GM12878 (cell line): ENCODE results near the gene COL27A1. TPM values are rescaled to one million over a fixed set of nuclear protein-coding genes. Genes with fewer than 3 reads are reported as not detected.

ENCODE experiments used
- ATAC-seq: fragments of 200-7000 bp; cut with Tn5 transposase; 3 replicates; pipeline ENCODE4 v1.9.1; 2020; ENCODE audit warnings: mild to moderate bottlenecking, moderate library complexity
- BruUV-seq: library from RNA; stranded (reverse); fragments of 400-500 nt; replicated peaks from 2 replicates; lab custom pipeline; 2021; lab: Mats Ljungman, UMichigan
- CTCF ChIA-PET: fragments of 300-600 bp; sonication (Branson Sonifier 250); formaldehyde crosslinking; extraction: SDS; loops from one replicate; lab custom pipeline; 2021; ENCODE audit warnings: inconsistent platforms; lab: Yijun Ruan, JAX
- POLR2A ChIA-PET: fragments of 350-600 bp; formaldehyde crosslinking; extraction: SDS; loops from one replicate; lab custom pipeline; 2021; ENCODE audit warnings: inconsistent platforms; lab: Charles Lee
- RAD21 ChIA-PET: fragments of 300-600 bp; sonication (Branson Sonifier 250); formaldehyde crosslinking; loops from one replicate; lab custom pipeline; 2023; ENCODE audit warnings: antibody characterized with exemption; ENCODE audit not compliant: unreplicated experiment; lab: Charles Lee
- SMC1A ChIA-PET: fragments of 300-600 bp; sonication (Branson Sonifier 250); formaldehyde crosslinking; loops from one replicate; lab custom pipeline; 2023; ENCODE audit not compliant: unreplicated experiment, uncharacterized antibody; lab: Charles Lee
- DNase-seq: peaks from one replicate; pipeline ENCODE4 v3.0.0-alpha.2; 2011; ENCODE audit warnings: low read depth, low spot score
- FAIRE-seq: peaks from 3 replicates; lab custom pipeline; 2011; peaks lifted over from hg19 to GRCh38; lab: Jason Lieb, UNC
- H2AFZ ChIP-seq: 2 replicates; pipeline ENCODE4 v1.6.0; 2011; ENCODE audit warnings: low read depth, low read length, control low read depth; ENCODE audit not compliant: control insufficient read depth
- H3K27ac ChIP-seq: 2 replicates; pipeline ENCODE4 v1.5.1; 2011; ENCODE audit warnings: control low read depth; ENCODE audit not compliant: control insufficient read depth, insufficient read depth
- H3K27me3 ChIP-seq, 2 experiments: replicated peaks in 1 of 2; 2 replicates each; pipeline versions ENCODE4 v1.6.0 to v1.6.1; 2011; ENCODE audit warnings: low read length in 1 of 2; ENCODE audit not compliant: control insufficient read depth in 2 of 2, insufficient read depth in 2 of 2
- H3K36me3 ChIP-seq, 2 experiments: 2 replicates each; pipeline ENCODE4 v1.5.1; 2011; ENCODE audit warnings: low read length in 1 of 2; ENCODE audit not compliant: control insufficient read depth in 2 of 2, insufficient read depth in 2 of 2
- H3K4me1 ChIP-seq: 2 replicates; pipeline ENCODE4 v1.6.1; 2011; ENCODE audit warnings: mild to moderate bottlenecking, low read length, moderate library complexity, mixed read lengths; ENCODE audit not compliant: control insufficient read depth, insufficient read depth
- H3K4me2 ChIP-seq: 2 replicates; pipeline ENCODE4 v1.6.0; 2011; ENCODE audit warnings: control low read depth; ENCODE audit not compliant: control insufficient read depth, insufficient read depth
- H3K4me3 ChIP-seq: fragments of 200-600 bp; sonication (generic); 2 replicates; pipeline ENCODE4 v1.5.1; 2016
- H3K79me2 ChIP-seq: 2 replicates; pipeline ENCODE4 v1.6.0; 2011; ENCODE audit warnings: low read length; ENCODE audit not compliant: control insufficient read depth, insufficient read depth
- H3K9ac ChIP-seq: 2 replicates; pipeline ENCODE4 v1.8.0; 2011; ENCODE audit warnings: low read length, control low read depth, mixed read lengths; ENCODE audit not compliant: control insufficient read depth, insufficient read depth
- H3K9me3 ChIP-seq: replicated peaks from 3 replicates; pipeline ENCODE4 v1.5.1; 2011; ENCODE audit warnings: mild to moderate bottlenecking, low read length; ENCODE audit not compliant: control insufficient read depth, insufficient read depth
- H4K20me1 ChIP-seq: 2 replicates; pipeline ENCODE4 v1.6.0; 2011; ENCODE audit not compliant: control insufficient read depth, insufficient read depth
- ATF7 ChIP-seq: fragments of 450-650 bp; IDR thresholded peaks from 2 replicates; pipeline ENCODE4 v1.6.1; 2016; ENCODE audit warnings: low read depth, mild to moderate bottlenecking
- CEBPB ChIP-seq, 2 experiments: fragments of 150-350 bp in 1 of 2; IDR thresholded peaks; 2 replicates each; pipeline ENCODE4 v1.6.1; 2012 to 2014; ENCODE audit warnings: low read depth in 2 of 2, low read length in 2 of 2, borderline replicate concordance in 1 of 2, inconsistent platforms in 1 of 2
- CHD2 ChIP-seq: IDR thresholded peaks from 2 replicates; pipeline ENCODE4 v1.6.1; 2011; ENCODE audit warnings: low read depth, low read length, improper control_type of control experiment, borderline replicate concordance
- DPF2 ChIP-seq: fragments of 450-650 bp; IDR thresholded peaks from 2 replicates; pipeline ENCODE4 v1.6.1; 2017; ENCODE audit warnings: mild to moderate bottlenecking
- FOS ChIP-seq: IDR thresholded peaks from 3 replicates; pipeline ENCODE4 v1.6.1; 2011; ENCODE audit warnings: borderline replicate concordance; ENCODE audit not compliant: insufficient read length; ENCODE audit errors: extremely low read depth
- POLR2AphosphoS5 ChIP-seq: IDR thresholded peaks from 2 replicates; pipeline ENCODE4 v1.6.1; 2011; ENCODE audit warnings: mild to moderate bottlenecking, low read length, inconsistent platforms
- WGBS: methylation state at CpG from one replicate; pipeline ENCODE4 v1.1.6; 2016; ENCODE audit warnings: low lambda C conversion rate; ENCODE audit not compliant: insufficient replicate concordance, insufficient coverage; ENCODE audit errors: missing lambda C conversion rate; 5-methylcytosine and 5-hydroxymethylcytosine counted together
- in situ Hi-C: fragments of 300-500 bp; cut with MboI; formaldehyde crosslinking; loops from 9 replicates; pipeline ENCODE4 v1.14.3; 2018; ENCODE audit warnings: mixed read lengths
- intact Hi-C: fragments of 100-400 bp; cut with micrococcal nuclease; formaldehyde crosslinking; loops from one replicate; pipeline ENCODE4 v1.14.2; 2022; ENCODE audit not compliant: unreplicated experiment
- polyA plus RNA-seq, 11 experiments: library from polyadenylated mRNA; depleted of rRNA in 4 of 11; unstranded in 6 of 11; stranded (reverse) in 5 of 11; fragments of >200 nt; fragmentation: Nextera tagmentation in 4 of 11; fragmentation: Illumina TruSeq in 1 of 11; extraction: Ambion mirVana in 4 of 11; extraction: Trizol in 1 of 11; gene quantifications; 1 replicate in 1 of 11; 2 replicates in 10 of 11; pipeline versions ENCODE4 v1.2.1 to v1.2.3, GENCODE V29; 2011 to 2016; ENCODE audit warnings: inconsistent platforms in 2 of 11, missing spikeins in 2 of 11, low read depth in 1 of 11
- total RNA-seq, 4 experiments: library from RNA; depleted of rRNA in 3 of 4; stranded (reverse); fragments of >200 nt in 3 of 4; fragmentation: Illumina TruSeq in 1 of 4; extraction: Trizol in 1 of 4; gene quantifications; 2 replicates each; pipeline versions ENCODE4 v1.2.1 to v1.2.3, GENCODE V29; 2013 to 2021
- TF ChIP-seq, protein P1 (sequence below): fragments of 450-650 bp; formaldehyde crosslinking; IDR thresholded peaks from 2 replicates; pipeline ENCODE4 v1.4.0; 2020; ENCODE audit warnings: mild to moderate bottlenecking, moderate library complexity
- TF ChIP-seq, protein P2 (sequence below): IDR thresholded peaks from 2 replicates; pipeline ENCODE4 v1.6.1; 2011; ENCODE audit warnings: low read depth, low read length, improper control_type of control experiment, borderline replicate concordance

Gene COL27A1
- total and polyA plus RNA-seq, 10 of the 15 experiments (the other 5 are each of a cell fraction or from before 2014, with no cell fraction given), result 0.10 TPM; not detected in 9

DNA sequence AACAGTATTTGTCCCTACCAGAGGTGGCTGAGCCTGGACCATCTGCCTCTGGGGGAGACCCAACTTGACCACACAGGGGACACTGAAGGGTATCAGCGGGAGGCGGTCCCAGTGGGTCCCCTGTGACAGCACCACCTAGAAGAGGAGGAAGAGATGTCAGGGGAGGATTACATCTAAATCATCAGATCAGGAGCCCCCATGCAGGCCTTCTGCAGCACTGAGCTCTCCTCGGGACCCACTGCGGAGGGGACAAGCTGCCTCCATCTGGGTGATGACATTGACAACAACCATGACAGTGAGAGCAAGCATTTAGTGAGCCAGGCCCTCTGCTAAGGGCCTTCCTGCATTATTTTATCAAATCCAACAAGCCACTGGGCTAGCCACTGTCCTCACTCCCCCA is 186.7 kb downstream of the COL27A1 start:
- DNase-seq (no peak), ATAC-seq (no peak), FAIRE-seq (no peak)
- BruUV-seq, result no TSS peak
- RAD21 ChIA-PET, result interaction anchor here (1.1 to 1.2 kb wide), 2 partner anchors 37 to 64 kb away, joined by 3 read pairs; no protein-coding TSS in a partner anchor
- Histone ChIP-seq H3K9ac (no peak overlapping the region), H2AFZ (no peak overlapping the region), H3K4me3 (no peak overlapping the region), H3K27me3 (no peaks in the 10 kb centered on the region), H4K20me1 (0 out of 2 replicates have a peak, but pooled peaks cover 4% of the 10 kb centered on the region), H3K36me3 (peaks cover 56 to 77% of the 10 kb centered on the region in 2 experiments), H3K27ac (no peak overlapping the region), H3K9me3 (no peaks in the 10 kb centered on the region), H3K79me2 (no peaks in the 10 kb centered on the region), H3K4me1 (peaks cover 6% of the 10 kb centered on the region; the same call in 1 of the 2 replicates), H3K4me2 (no peak overlapping the region)
- CTCF ChIA-PET, result interaction anchor here (1.6 to 6.6 kb wide), 2 partner anchors 44 to 63 kb away, joined by 6 to 122 read pairs; partner anchors contain the start of gene AKNA
- 90% methylated on average over 4 of the region's 4 CpGs for WGBS
- intact Hi-C loops, result loop anchor here (5.0 to 10.0 kb wide), 2 partner anchors 163 to 310 kb away; partner anchors contain the start of gene WHRN
- in situ Hi-C loops, result no loop called here
- TF ChIP-seq, protein P1, sequence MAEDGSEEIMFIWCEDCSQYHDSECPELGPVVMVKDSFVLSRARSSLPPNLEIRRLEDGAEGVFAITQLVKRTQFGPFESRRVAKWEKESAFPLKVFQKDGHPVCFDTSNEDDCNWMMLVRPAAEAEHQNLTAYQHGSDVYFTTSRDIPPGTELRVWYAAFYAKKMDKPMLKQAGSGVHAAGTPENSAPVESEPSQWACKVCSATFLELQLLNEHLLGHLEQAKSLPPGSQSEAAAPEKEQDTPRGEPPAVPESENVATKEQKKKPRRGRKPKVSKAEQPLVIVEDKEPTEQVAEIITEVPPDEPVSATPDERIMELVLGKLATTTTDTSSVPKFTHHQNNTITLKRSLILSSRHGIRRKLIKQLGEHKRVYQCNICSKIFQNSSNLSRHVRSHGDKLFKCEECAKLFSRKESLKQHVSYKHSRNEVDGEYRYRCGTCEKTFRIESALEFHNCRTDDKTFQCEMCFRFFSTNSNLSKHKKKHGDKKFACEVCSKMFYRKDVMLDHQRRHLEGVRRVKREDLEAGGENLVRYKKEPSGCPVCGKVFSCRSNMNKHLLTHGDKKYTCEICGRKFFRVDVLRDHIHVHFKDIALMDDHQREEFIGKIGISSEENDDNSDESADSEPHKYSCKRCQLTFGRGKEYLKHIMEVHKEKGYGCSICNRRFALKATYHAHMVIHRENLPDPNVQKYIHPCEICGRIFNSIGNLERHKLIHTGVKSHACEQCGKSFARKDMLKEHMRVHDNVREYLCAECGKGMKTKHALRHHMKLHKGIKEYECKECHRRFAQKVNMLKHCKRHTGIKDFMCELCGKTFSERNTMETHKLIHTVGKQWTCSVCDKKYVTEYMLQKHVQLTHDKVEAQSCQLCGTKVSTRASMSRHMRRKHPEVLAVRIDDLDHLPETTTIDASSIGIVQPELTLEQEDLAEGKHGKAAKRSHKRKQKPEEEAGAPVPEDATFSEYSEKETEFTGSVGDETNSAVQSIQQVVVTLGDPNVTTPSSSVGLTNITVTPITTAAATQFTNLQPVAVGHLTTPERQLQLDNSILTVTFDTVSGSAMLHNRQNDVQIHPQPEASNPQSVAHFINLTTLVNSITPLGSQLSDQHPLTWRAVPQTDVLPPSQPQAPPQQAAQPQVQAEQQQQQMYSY (CRISPR knock-in tag), result no peak
- TF ChIP-seq DPF2, result no peak
- TF ChIP-seq CEBPB (IDR thresholded peaks at IDR 0.05; ENCODE audit: borderline replicate concordance in 1 of 2, low read depth in 2 of 2, low read length in 2 of 2), result no peak
- TF ChIP-seq, protein P2, sequence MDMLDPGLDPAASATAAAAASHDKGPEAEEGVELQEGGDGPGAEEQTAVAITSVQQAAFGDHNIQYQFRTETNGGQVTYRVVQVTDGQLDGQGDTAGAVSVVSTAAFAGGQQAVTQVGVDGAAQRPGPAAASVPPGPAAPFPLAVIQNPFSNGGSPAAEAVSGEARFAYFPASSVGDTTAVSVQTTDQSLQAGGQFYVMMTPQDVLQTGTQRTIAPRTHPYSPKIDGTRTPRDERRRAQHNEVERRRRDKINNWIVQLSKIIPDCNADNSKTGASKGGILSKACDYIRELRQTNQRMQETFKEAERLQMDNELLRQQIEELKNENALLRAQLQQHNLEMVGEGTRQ, result no peak
- no peak for TF ChIP-seq CHD2
- no peak for TF ChIP-seq FOS
- no peak for TF ChIP-seq ATF7
- TF ChIP-seq POLR2AphosphoS5, result 0 out of 2 replicates have a peak, but pooled peaks have one; percentile 11
- SMC1A ChIA-PET, result interaction anchor here (0.8 to 5.7 kb wide), 7 partner anchors 10 to 312 kb away, joined by 3 to 50 read pairs (median 3); partner anchors contain the start of gene AKNA
- POLR2A ChIA-PET, result no interaction called here
